GM12878 (cell line): Measurements from ENCODE around the gene HMGN5. TPM values are rescaled to one million over a fixed set of nuclear protein-coding genes. Genes with fewer than 3 reads are reported as not detected.

ENCODE experiments used
- ATAC-seq: fragments of 200-7000 bp; cut with Tn5 transposase; 3 replicates; pipeline ENCODE4 v1.9.1; 2020; ENCODE audit warnings: mild to moderate bottlenecking, moderate library complexity
- BruUV-seq: library from RNA; stranded (reverse); fragments of 400-500 nt; replicated peaks from 2 replicates; lab custom pipeline; 2021; lab: Mats Ljungman, UMichigan
- CTCF ChIA-PET: fragments of 300-600 bp; sonication (Branson Sonifier 250); formaldehyde crosslinking; extraction: SDS; loops from one replicate; lab custom pipeline; 2021; ENCODE audit warnings: inconsistent platforms; lab: Yijun Ruan, JAX
- POLR2A ChIA-PET: fragments of 350-600 bp; formaldehyde crosslinking; extraction: SDS; loops from one replicate; lab custom pipeline; 2021; ENCODE audit warnings: inconsistent platforms; lab: Charles Lee
- RAD21 ChIA-PET: fragments of 300-600 bp; sonication (Branson Sonifier 250); formaldehyde crosslinking; loops from one replicate; lab custom pipeline; 2023; ENCODE audit warnings: antibody characterized with exemption; ENCODE audit not compliant: unreplicated experiment; lab: Charles Lee
- SMC1A ChIA-PET: fragments of 300-600 bp; sonication (Branson Sonifier 250); formaldehyde crosslinking; loops from one replicate; lab custom pipeline; 2023; ENCODE audit not compliant: unreplicated experiment, uncharacterized antibody; lab: Charles Lee
- DNase-seq: peaks from one replicate; pipeline ENCODE4 v3.0.0-alpha.2; 2011; ENCODE audit warnings: low read depth, low spot score
- FAIRE-seq: peaks from 3 replicates; lab custom pipeline; 2011; peaks lifted over from hg19 to GRCh38; lab: Jason Lieb, UNC
- H2AFZ ChIP-seq: 2 replicates; pipeline ENCODE4 v1.6.0; 2011; ENCODE audit warnings: low read depth, low read length, control low read depth; ENCODE audit not compliant: control insufficient read depth
- H3K27ac ChIP-seq: 2 replicates; pipeline ENCODE4 v1.5.1; 2011; ENCODE audit warnings: control low read depth; ENCODE audit not compliant: control insufficient read depth, insufficient read depth
- H3K27me3 ChIP-seq, 2 experiments: replicated peaks in 1 of 2; 2 replicates each; pipeline versions ENCODE4 v1.6.0 to v1.6.1; 2011; ENCODE audit warnings: low read length in 1 of 2; ENCODE audit not compliant: control insufficient read depth in 2 of 2, insufficient read depth in 2 of 2
- H3K36me3 ChIP-seq, 2 experiments: 2 replicates each; pipeline ENCODE4 v1.5.1; 2011; ENCODE audit warnings: low read length in 1 of 2; ENCODE audit not compliant: control insufficient read depth in 2 of 2, insufficient read depth in 2 of 2
- H3K4me1 ChIP-seq: 2 replicates; pipeline ENCODE4 v1.6.1; 2011; ENCODE audit warnings: mild to moderate bottlenecking, low read length, moderate library complexity, mixed read lengths; ENCODE audit not compliant: control insufficient read depth, insufficient read depth
- H3K4me2 ChIP-seq: 2 replicates; pipeline ENCODE4 v1.6.0; 2011; ENCODE audit warnings: control low read depth; ENCODE audit not compliant: control insufficient read depth, insufficient read depth
- H3K4me3 ChIP-seq: fragments of 200-600 bp; sonication (generic); 2 replicates; pipeline ENCODE4 v1.5.1; 2016
- H3K79me2 ChIP-seq: 2 replicates; pipeline ENCODE4 v1.6.0; 2011; ENCODE audit warnings: low read length; ENCODE audit not compliant: control insufficient read depth, insufficient read depth
- H3K9ac ChIP-seq: 2 replicates; pipeline ENCODE4 v1.8.0; 2011; ENCODE audit warnings: low read length, control low read depth, mixed read lengths; ENCODE audit not compliant: control insufficient read depth, insufficient read depth
- H3K9me3 ChIP-seq: replicated peaks from 3 replicates; pipeline ENCODE4 v1.5.1; 2011; ENCODE audit warnings: mild to moderate bottlenecking, low read length; ENCODE audit not compliant: control insufficient read depth, insufficient read depth
- H4K20me1 ChIP-seq: 2 replicates; pipeline ENCODE4 v1.6.0; 2011; ENCODE audit not compliant: control insufficient read depth, insufficient read depth
- BMI1 ChIP-seq: fragments of 450-650 bp; IDR thresholded peaks from 2 replicates; pipeline ENCODE4 v1.6.1; 2016; ENCODE audit warnings: mild to moderate bottlenecking, moderate library complexity, borderline replicate concordance
- FOS ChIP-seq: IDR thresholded peaks from 3 replicates; pipeline ENCODE4 v1.6.1; 2011; ENCODE audit warnings: borderline replicate concordance; ENCODE audit not compliant: insufficient read length; ENCODE audit errors: extremely low read depth
- FOXK2 ChIP-seq: fragments of 450-650 bp; IDR thresholded peaks from 2 replicates; pipeline ENCODE4 v1.6.1; 2017; ENCODE audit warnings: mild to moderate bottlenecking, moderate library complexity
- IKZF1 ChIP-seq: fragments of 450-650 bp; conservative IDR thresholded peaks from 2 replicates; pipeline ENCODE4 v1.6.1; 2017; ENCODE audit warnings: antibody characterized with exemption, mild to moderate bottlenecking
- KLF5 ChIP-seq: fragments of 450-650 bp; IDR thresholded peaks from 2 replicates; pipeline ENCODE4 v1.6.1; 2014; ENCODE audit warnings: mild to moderate bottlenecking; ENCODE audit not compliant: partially characterized antibody
- LARP7 ChIP-seq: fragments of 450-650 bp; IDR thresholded peaks from 2 replicates; pipeline ENCODE4 v1.6.1; 2017; ENCODE audit warnings: mild to moderate bottlenecking
- MYC ChIP-seq: IDR thresholded peaks from 2 replicates; pipeline ENCODE4 v1.6.1; 2011; ENCODE audit warnings: mild to moderate bottlenecking, low read length, moderate library complexity, inconsistent platforms; ENCODE audit not compliant: insufficient read depth, insufficient replicate concordance, insufficient read length, severe bottlenecking
- POLR2AphosphoS2 ChIP-seq: IDR thresholded peaks from 2 replicates; pipeline ENCODE4 v1.6.1; 2011; ENCODE audit warnings: low read depth, mild to moderate bottlenecking, low read length, improper control_type of control experiment, moderate library complexity
- RAD21 ChIP-seq: IDR thresholded peaks from 2 replicates; pipeline ENCODE4 v1.6.1; 2011; ENCODE audit warnings: mild to moderate bottlenecking, low read depth, low read length, moderate library complexity; ENCODE audit not compliant: insufficient read depth
- SMAD1 ChIP-seq: fragments of 450-650 bp; IDR thresholded peaks from 2 replicates; pipeline ENCODE4 v1.6.1; 2018; ENCODE audit warnings: mild to moderate bottlenecking, low read depth; ENCODE audit not compliant: partially characterized antibody
- SMC3 ChIP-seq: IDR thresholded peaks from 2 replicates; pipeline ENCODE4 v1.6.1; 2011; ENCODE audit warnings: low read length, improper control_type of control experiment, borderline replicate concordance
- SPI1 ChIP-seq: IDR thresholded peaks from 2 replicates; pipeline ENCODE4 v1.6.1; 2011; ENCODE audit warnings: low read depth, mild to moderate bottlenecking, low read length, moderate library complexity, borderline replicate concordance; ENCODE audit not compliant: insufficient read depth
- WGBS: methylation state at CpG from one replicate; pipeline ENCODE4 v1.1.6; 2016; ENCODE audit warnings: low lambda C conversion rate; ENCODE audit not compliant: insufficient replicate concordance, insufficient coverage; ENCODE audit errors: missing lambda C conversion rate; 5-methylcytosine and 5-hydroxymethylcytosine counted together
- in situ Hi-C: fragments of 300-500 bp; cut with MboI; formaldehyde crosslinking; loops from 9 replicates; pipeline ENCODE4 v1.14.3; 2018; ENCODE audit warnings: mixed read lengths
- intact Hi-C: fragments of 100-400 bp; cut with micrococcal nuclease; formaldehyde crosslinking; loops from one replicate; pipeline ENCODE4 v1.14.2; 2022; ENCODE audit not compliant: unreplicated experiment
- polyA plus RNA-seq, 11 experiments: library from polyadenylated mRNA; depleted of rRNA in 4 of 11; unstranded in 6 of 11; stranded (reverse) in 5 of 11; fragments of >200 nt; fragmentation: Nextera tagmentation in 4 of 11; fragmentation: Illumina TruSeq in 1 of 11; extraction: Ambion mirVana in 4 of 11; extraction: Trizol in 1 of 11; gene quantifications; 1 replicate in 1 of 11; 2 replicates in 10 of 11; pipeline versions ENCODE4 v1.2.1 to v1.2.3, GENCODE V29; 2011 to 2016; ENCODE audit warnings: inconsistent platforms in 2 of 11, missing spikeins in 2 of 11, low read depth in 1 of 11
- total RNA-seq, 4 experiments: library from RNA; depleted of rRNA in 3 of 4; stranded (reverse); fragments of >200 nt in 3 of 4; fragmentation: Illumina TruSeq in 1 of 4; extraction: Trizol in 1 of 4; gene quantifications; 2 replicates each; pipeline versions ENCODE4 v1.2.1 to v1.2.3, GENCODE V29; 2013 to 2021
- TF ChIP-seq, protein P1 (sequence below): IDR thresholded peaks from 2 replicates; pipeline ENCODE4 v1.6.1; 2011; ENCODE audit warnings: low read depth, mild to moderate bottlenecking, low read length, moderate library complexity, borderline replicate concordance; ENCODE audit errors: extremely low read depth
- TF ChIP-seq, protein P2 (sequence below), 3 experiments: IDR thresholded peaks in 2 of 3; conservative IDR thresholded peaks in 1 of 3; 2 replicates each; pipeline ENCODE4 v1.5.1; 2011; ENCODE audit warnings: low read depth in 3 of 3, low read length in 3 of 3, mild to moderate bottlenecking in 3 of 3, control low read depth in 2 of 3, moderate library complexity in 2 of 3, inconsistent platforms in 1 of 3, mixed read lengths in 1 of 3; ENCODE audit not compliant: control insufficient read depth in 2 of 3, insufficient read depth in 1 of 3; ENCODE audit errors: extremely low read depth in 1 of 3

Gene HMGN5
- total and polyA plus RNA-seq, 10 of the 15 experiments (the other 5 are each of a cell fraction or from before 2014, with no cell fraction given): 3.5 to 93.6 (median 29.7) TPM

DNA sequence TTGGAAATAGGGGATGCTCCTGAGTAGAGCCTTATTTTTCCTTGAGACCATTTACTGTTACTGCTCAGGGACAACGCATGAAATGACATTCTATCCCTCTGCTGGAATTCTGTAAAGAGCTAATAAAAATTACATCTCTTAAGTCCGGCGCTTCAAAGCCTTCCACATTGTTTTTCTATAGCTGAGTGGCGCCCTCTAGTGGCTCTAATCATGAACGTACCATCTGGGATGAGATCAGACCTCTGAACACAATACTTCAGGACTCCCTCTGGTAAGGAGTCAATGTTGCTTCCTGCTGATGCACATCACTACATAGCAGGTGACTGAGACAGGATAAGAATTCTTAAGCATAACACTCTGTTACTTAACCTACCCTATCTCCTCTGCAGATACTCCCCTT, 6.0 kb downstream of the HMGN5 start:
- no peaks in the 10 kb centered on the region for H3K9me3 ChIP-seq
- no peak overlapping the region for H3K4me3 ChIP-seq
- H3K4me2 ChIP-seq: no peak overlapping the region
- SMC1A ChIA-PET: interaction anchor here (0.8 to 1.4 kb wide), 5 partner anchors 10 to 319 kb away, joined by 3 to 6 read pairs (median 4); no protein-coding TSS in a partner anchor
- CTCF ChIA-PET: interaction anchor here (0.6 to 3.1 kb wide), 17 partner anchors 11 to 533 kb away, joined by 3 to 27 read pairs (median 4); no protein-coding TSS in a partner anchor
- intact Hi-C loops: loop anchor here (1.0 to 5.0 kb wide), 2 partner anchors 182 to 319 kb away; no protein-coding TSS in a partner anchor
- H4K20me1 ChIP-seq: no peaks in the 10 kb centered on the region
- TF ChIP-seq KLF5 (no peak), FOS (no peak), BMI1 (no peak), IKZF1 (no peak), MYC (no peak), SMAD1 (no peak), RAD21 (peak; percentile 70), LARP7 (no peak), POLR2AphosphoS2 (no peak), SPI1 (no peak), SMC3 (peak; percentile 40; the same call in 1 of the 2 replicates), FOXK2 (no peak)
- TF ChIP-seq, protein P1, sequence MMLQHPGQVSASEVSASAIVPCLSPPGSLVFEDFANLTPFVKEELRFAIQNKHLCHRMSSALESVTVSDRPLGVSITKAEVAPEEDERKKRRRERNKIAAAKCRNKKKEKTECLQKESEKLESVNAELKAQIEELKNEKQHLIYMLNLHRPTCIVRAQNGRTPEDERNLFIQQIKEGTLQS: no peak
- TF ChIP-seq, protein P2, sequence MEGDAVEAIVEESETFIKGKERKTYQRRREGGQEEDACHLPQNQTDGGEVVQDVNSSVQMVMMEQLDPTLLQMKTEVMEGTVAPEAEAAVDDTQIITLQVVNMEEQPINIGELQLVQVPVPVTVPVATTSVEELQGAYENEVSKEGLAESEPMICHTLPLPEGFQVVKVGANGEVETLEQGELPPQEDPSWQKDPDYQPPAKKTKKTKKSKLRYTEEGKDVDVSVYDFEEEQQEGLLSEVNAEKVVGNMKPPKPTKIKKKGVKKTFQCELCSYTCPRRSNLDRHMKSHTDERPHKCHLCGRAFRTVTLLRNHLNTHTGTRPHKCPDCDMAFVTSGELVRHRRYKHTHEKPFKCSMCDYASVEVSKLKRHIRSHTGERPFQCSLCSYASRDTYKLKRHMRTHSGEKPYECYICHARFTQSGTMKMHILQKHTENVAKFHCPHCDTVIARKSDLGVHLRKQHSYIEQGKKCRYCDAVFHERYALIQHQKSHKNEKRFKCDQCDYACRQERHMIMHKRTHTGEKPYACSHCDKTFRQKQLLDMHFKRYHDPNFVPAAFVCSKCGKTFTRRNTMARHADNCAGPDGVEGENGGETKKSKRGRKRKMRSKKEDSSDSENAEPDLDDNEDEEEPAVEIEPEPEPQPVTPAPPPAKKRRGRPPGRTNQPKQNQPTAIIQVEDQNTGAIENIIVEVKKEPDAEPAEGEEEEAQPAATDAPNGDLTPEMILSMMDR (IDR thresholded peaks at IDR 0.05 in 2 of 3, conservative IDR thresholded peaks at IDR 0.05 in 1 of 3; ENCODE audit: control insufficient read depth in 2 of 3, extremely low read depth in 1 of 3, insufficient read depth in 1 of 3, low read depth in 3 of 3, low read length in 3 of 3): peak; percentile 64 to 77 (median 75)
- FAIRE-seq (peak; percentile 65), ATAC-seq (peak; percentile 99), DNase-seq (no peak)
- in situ Hi-C loops: loop anchor here (5.0 to 10.0 kb wide), 2 partner anchors 179 to 318 kb away; no protein-coding TSS in a partner anchor
- H3K9ac ChIP-seq: no peak overlapping the region
- H3K79me2 ChIP-seq: no peaks in the 10 kb centered on the region
- 1% methylated on average over 5 of the region's 5 CpGs for WGBS
- H3K36me3 ChIP-seq: no peaks in the 10 kb centered on the region
- no peaks in the 10 kb centered on the region for H3K4me1 ChIP-seq
- no TSS peak for BruUV-seq
- POLR2A ChIA-PET: no interaction called here
- no peaks in the 10 kb centered on the region for H3K27me3 ChIP-seq
- H3K27ac ChIP-seq: no peak overlapping the region
- RAD21 ChIA-PET: interaction anchor here (0.9 to 2.1 kb wide), 4 partner anchors 9 to 547 kb away, joined by 3 to 9 read pairs (median 4); no protein-coding TSS in a partner anchor
- no peak overlapping the region for H2AFZ ChIP-seq
